Erythroblast (primary cell): ENCODE data around the gene BST2.

ENCODE experiments used
- GATA1 ChIP-seq: IDR thresholded peaks from 2 replicates; pipeline ENCODE4 v1.6.1; 2011; ENCODE audit warnings: low read depth, mild to moderate bottlenecking, control low read depth, low read length, moderate library complexity
- POLR2A ChIP-seq: IDR thresholded peaks from 2 replicates; pipeline ENCODE4 v1.6.1; 2011; ENCODE audit warnings: mild to moderate bottlenecking, low read length

DNA sequence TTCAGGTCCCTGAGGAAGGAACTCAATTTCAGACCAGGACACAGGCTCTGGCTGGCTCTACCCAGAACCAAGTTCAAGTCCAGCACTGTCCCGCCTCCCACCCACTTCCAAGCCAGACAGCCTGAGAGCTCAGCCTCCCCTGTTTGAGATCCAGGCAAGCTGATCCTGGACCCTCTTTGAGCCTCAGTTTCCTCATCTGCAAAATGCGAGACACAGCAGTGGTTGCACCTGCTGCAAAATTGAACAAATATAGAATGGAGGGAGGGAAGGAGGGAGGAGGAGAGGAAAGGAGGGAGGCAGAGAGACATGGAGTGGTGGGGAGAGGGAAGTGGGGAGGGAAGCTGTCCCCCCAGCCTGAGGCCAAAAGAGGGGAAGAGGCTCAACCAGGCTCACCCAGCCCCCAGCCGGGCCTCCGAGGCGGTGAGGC lies 42.3 kb upstream of the BST2 start:
- TF ChIP-seq POLR2A = no peak
- TF ChIP-seq GATA1 = no peak
